ENCODE data around the gene ZIC1. TPM values are rescaled to one million over a fixed set of nuclear protein-coding genes. Genes with fewer than 3 reads are reported as not detected.

ZIC1 gene
- total RNA-seq, 1 donor from 2014 or later, result not detected

DNA sequence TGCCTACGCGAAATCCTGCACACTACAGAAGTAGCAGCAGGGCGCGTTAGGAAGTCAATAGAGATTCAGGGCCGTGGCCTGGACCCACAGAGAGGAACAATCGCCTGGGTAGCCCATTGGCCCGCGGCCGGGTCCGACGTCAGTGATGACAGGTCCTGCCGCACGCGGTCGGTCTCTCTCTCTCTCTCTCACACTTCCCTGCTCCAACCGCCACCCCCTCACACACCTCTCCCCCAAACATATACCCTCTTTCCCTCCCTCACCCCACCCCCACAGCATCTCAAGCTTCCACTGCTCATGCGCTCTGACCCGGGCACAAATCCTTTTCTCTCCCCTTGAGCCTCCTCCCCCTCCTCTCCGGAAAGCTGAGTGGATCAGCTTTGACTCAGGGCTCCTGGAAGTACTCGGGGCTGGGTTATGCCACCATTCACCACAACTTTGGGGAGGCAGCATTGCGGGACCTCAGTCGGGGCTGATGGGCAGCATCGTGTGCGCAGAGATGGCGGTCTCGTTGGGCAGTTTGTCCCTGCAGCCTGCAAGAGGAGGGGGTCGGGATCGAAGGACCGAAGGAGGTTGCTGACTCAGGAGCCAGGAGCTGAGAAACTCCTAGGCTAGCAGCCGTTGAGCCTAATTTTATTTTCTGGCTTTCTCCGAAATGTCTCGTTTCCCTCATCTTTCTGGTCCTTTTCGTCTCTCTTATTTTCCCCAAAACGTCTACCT is 11.8 kb upstream of the ZIC1 start:
- no peak overlapping the region for H3K4me3 ChIP-seq (ENCODE audit: low read depth, low read length)
- H3K36me3 ChIP-seq (ENCODE audit: control insufficient read depth, insufficient read depth, low read length), result no peaks in the 10 kb centered on the region
- H3K27me3 ChIP-seq (ENCODE audit: control insufficient read depth, insufficient read depth, low read length), result peaks cover 73% of the 10 kb centered on the region
- no peak for DNase-seq (ENCODE audit: low read depth)
- TF ChIP-seq, protein P1, sequence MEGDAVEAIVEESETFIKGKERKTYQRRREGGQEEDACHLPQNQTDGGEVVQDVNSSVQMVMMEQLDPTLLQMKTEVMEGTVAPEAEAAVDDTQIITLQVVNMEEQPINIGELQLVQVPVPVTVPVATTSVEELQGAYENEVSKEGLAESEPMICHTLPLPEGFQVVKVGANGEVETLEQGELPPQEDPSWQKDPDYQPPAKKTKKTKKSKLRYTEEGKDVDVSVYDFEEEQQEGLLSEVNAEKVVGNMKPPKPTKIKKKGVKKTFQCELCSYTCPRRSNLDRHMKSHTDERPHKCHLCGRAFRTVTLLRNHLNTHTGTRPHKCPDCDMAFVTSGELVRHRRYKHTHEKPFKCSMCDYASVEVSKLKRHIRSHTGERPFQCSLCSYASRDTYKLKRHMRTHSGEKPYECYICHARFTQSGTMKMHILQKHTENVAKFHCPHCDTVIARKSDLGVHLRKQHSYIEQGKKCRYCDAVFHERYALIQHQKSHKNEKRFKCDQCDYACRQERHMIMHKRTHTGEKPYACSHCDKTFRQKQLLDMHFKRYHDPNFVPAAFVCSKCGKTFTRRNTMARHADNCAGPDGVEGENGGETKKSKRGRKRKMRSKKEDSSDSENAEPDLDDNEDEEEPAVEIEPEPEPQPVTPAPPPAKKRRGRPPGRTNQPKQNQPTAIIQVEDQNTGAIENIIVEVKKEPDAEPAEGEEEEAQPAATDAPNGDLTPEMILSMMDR (IDR thresholded peaks at IDR 0.05; ENCODE audit: insufficient read depth, low read length, poor library complexity, severe bottlenecking), result no peak

DNA sequence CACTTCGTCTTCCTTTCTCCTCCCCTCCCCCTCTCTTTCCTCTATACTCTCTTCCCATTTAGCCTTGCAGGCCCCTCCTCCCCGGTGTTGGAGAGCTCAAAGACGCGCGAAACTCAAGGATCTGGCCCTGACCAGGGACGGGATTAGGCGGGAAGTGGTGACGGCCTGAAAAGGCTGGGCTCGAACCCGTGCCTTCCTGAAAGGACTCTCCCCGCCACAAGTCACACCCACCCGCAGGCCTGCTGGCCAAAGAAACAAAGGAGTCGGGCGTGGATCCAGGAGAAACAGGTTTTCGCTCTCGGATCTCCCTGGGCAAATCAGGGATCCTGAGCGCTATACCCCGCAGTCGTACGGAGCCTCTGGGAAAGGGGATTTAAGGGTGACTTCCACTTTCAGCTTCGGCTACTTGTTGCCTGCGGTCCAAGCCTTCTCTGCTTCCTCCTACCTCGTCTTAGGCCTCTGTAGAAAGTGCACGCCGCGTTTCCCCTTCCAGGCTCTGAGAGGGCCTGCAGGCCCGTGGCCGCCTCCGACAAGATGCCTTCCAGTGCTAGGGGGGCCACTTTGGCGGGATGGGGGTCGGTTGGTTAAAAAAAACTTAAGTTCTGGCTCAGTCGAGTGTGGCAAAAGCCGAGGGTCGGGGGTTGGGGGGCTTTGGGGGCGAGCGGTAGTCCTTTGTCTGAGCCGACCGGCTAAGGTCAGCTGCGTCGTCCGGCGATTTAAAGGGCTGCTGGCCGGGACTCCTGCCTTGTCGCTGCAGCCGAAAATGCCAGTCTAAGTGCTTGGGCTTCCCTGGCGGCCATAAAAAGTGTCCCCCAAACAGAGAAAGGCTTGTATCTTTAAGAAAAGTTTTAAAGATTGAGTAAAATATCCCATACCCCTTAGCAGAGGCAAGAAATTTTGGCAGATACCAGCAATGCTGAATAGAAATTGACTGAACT is 11.0 kb upstream of the ZIC1 start:
- DNase-seq (ENCODE audit: low read depth), result no peak
- Histone ChIP-seq H3K4me3 (ENCODE audit: low read depth, low read length) (no peak overlapping the region), H3K27me3 (ENCODE audit: control insufficient read depth, insufficient read depth, low read length) (peaks cover 69% of the 10 kb centered on the region), H3K36me3 (ENCODE audit: control insufficient read depth, insufficient read depth, low read length) (no peaks in the 10 kb centered on the region)
- TF ChIP-seq, protein P1 (IDR thresholded peaks at IDR 0.05; ENCODE audit: insufficient read depth, low read length, poor library complexity, severe bottlenecking), result no peak

DNA sequence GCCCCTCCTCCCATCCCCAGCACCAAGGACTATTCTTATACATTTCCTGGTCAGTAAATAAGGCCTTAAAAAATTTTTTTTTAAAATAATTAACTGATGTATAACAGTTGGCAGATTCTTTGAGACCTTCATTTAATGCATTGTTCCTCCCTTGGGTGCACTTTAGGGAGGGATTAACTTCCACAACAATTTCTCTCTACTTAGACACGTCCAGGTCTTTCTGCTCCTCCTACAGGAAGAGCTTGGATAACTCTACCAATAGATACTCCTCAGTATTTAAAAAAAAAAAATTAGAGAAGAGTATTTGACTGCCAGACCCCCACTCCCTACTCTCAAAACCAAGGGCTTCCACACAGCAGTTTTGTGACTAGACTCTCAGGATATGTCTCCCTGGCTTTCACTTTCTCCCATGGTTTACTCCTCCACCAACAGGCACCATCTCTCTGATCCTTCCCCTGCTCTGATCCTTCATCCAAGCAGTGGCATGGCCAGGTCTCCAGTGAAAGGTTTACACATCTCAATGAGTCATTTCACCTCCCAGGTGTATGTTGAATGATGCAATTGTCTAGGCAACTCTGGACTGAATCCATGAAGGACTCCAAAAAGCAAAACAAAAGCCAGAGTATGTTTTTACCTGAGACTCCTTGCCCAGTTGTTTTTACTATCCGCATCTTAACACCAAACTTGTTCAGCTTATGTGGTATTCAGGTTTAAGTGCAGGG is 10.2 kb upstream of the ZIC1 start:
- Histone ChIP-seq H3K27me3 (ENCODE audit: control insufficient read depth, insufficient read depth, low read length) (peaks cover 68% of the 10 kb centered on the region), H3K4me3 (ENCODE audit: low read depth, low read length) (no peak overlapping the region), H3K36me3 (ENCODE audit: control insufficient read depth, insufficient read depth, low read length) (no peaks in the 10 kb centered on the region)
- TF ChIP-seq, protein P1 (IDR thresholded peaks at IDR 0.05; ENCODE audit: insufficient read depth, low read length, poor library complexity, severe bottlenecking), result no peak
- no peak for DNase-seq (ENCODE audit: low read depth)

DNA sequence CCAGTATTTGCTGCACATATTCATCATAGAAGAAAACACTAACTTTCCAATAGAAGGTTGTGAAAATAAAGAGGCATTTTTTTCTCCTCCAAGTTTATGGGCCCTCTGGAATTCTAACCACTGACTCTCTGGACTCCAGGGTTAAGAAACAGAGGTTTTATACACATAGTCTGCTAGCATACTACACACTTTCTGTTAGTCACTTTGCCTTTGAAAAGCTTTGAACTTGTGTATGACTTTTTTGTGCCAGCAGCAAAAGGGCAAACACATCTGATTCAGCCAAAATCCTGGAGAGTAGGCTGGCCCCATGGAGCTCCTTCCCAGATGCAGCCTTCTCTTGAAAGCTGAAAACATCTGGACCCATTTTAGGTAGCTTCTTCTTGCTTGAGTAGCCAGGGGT is 9.1 kb upstream of the ZIC1 start:
- TF ChIP-seq, protein P1 (IDR thresholded peaks at IDR 0.05; ENCODE audit: insufficient read depth, low read length, poor library complexity, severe bottlenecking), result no peak
- H3K27me3 ChIP-seq (ENCODE audit: control insufficient read depth, insufficient read depth, low read length), result peaks cover 68% of the 10 kb centered on the region
- no peaks in the 10 kb centered on the region for H3K36me3 ChIP-seq (ENCODE audit: control insufficient read depth, insufficient read depth, low read length)
- no peak for DNase-seq (ENCODE audit: low read depth)
- H3K4me3 ChIP-seq (ENCODE audit: low read depth, low read length), result no peak overlapping the region

GRCh38 chr3:147400999-147401398 is 8.2 kb upstream of the ZIC1 start:
- Histone ChIP-seq H3K27me3 (ENCODE audit: control insufficient read depth, insufficient read depth, low read length) (peaks cover 68% of the 10 kb centered on the region), H3K36me3 (ENCODE audit: control insufficient read depth, insufficient read depth, low read length) (no peaks in the 10 kb centered on the region), H3K4me3 (ENCODE audit: low read depth, low read length) (no peak overlapping the region)
- DNase-seq (ENCODE audit: low read depth), result no peak
- TF ChIP-seq, protein P1 (IDR thresholded peaks at IDR 0.05; ENCODE audit: insufficient read depth, low read length, poor library complexity, severe bottlenecking), result no peak

Data from kidney epithelial cell (primary cell).